Activated CD4-positive, alpha-beta memory T cell treated with anti-CD3 and anti-CD28 coated beads for 36 hours (primary cell): Measurements from ENCODE around the gene TM6SF1. TPM values are rescaled to one million over a fixed set of nuclear protein-coding genes. Genes with fewer than 3 reads are reported as not detected.

Experiments used
- CTCF ChIA-PET: fragments of 350-600 bp; sonication (Branson Sonifier 250); formaldehyde crosslinking; loops from one replicate; lab custom pipeline; 2021; ENCODE audit warnings: antibody characterized with exemption, inconsistent platforms; lab: Charles Lee
- POLR2A ChIA-PET: fragments of 350-600 bp; sonication (Branson Sonifier 250); formaldehyde crosslinking; loops from one replicate; lab custom pipeline; 2021; ENCODE audit warnings: antibody characterized with exemption; lab: Charles Lee
- DNase-seq: peaks from one replicate; pipeline ENCODE4 v3.0.0-alpha.2; 2020
- H3K27ac Mint-ChIP-seq: one replicate; pipeline ENCODE4 v1.8.0; 2021; ENCODE audit warnings: mixed read lengths
- H3K27me3 Mint-ChIP-seq: one replicate; pipeline ENCODE4 v1.8.0; 2021; ENCODE audit warnings: mixed read lengths
- H3K36me3 Mint-ChIP-seq: one replicate; pipeline ENCODE4 v1.8.0; 2021; ENCODE audit warnings: mixed read lengths
- H3K4me1 Mint-ChIP-seq: one replicate; pipeline ENCODE4 v1.8.0; 2021; ENCODE audit warnings: low read depth, mixed read lengths
- H3K4me3 Mint-ChIP-seq: one replicate; pipeline ENCODE4 v1.8.0; 2021; ENCODE audit warnings: mild to moderate bottlenecking, mixed read lengths
- H3K9me3 Mint-ChIP-seq: one replicate; pipeline ENCODE4 v1.8.0; 2021; ENCODE audit warnings: mixed read lengths
- intact Hi-C: fragments of 100-400 bp; cut with micrococcal nuclease; formaldehyde crosslinking; loops from one replicate; pipeline ENCODE4 v1.15.1; 2023
- total RNA-seq, 2 experiments: library from RNA; stranded (reverse); gene quantifications; one replicate each; pipeline ENCODE4 v1.2.3, GENCODE V29; 2021

The TM6SF1 gene
- 1 to 10 TPM; 1.9 to 2.2 TPM for total RNA-seq

DNA sequence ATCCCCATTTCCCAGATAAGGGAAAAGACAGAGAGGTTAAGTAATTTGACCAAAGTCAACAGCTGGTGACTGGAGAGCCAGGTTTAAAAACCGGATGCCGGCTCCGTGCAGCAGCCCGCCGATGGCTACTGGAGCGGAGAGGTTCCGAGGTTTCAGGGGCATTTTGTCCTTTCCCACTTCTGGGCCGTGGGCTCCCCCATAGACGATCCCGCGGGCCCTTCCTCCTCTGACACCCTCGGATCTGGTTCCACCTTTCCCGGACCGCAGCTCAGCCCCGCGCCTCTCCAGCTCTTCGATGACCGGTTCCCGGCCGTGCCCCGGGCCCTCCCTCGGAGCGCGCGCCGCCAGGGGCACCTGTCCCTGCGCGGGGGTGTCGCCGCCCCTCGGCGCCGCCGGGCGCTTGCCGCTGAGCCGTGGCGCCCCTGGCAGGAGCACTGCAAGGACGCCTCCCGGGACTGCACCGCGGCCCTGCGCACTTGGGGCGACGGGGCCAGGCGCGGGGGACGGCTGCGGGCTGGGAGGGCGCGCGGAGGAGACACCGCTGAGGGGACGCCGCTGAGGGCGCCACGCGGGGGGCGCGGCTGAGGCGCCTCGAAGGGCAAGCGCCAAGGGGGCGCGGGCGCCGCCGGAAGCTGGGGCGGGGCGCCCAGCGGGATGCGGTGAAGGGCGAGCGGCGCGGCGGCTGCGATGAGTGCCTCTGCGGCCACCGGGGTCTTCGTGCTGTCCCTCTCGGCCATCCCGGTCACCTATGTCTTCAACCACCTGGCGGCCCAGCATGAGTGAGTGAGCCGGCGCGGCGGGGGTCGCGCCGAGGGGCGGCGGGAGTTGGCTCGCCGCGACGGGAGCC, at the start of gene TM6SF1:
TM6SF1 (plus strand) TSS at position 652 of the 847 bp plus-strand sequence; CDS start at position 688, 36 bp downstream.
- H3K9me3 Mint-ChIP-seq, result no peaks in the 10 kb centered on the region
- H3K36me3 Mint-ChIP-seq, result no peaks in the 10 kb centered on the region
- ChIA-PET POLR2A (no interaction called here), CTCF (no interaction called here)
- peaks cover 51% of the 10 kb centered on the region for H3K27me3 Mint-ChIP-seq
- H3K4me3 Mint-ChIP-seq, result peak within 1 kb of the TSS; percentile 73
- H3K27ac Mint-ChIP-seq, result no peak within 1 kb of the TSS
- peaks cover 11% of the 10 kb centered on the region for H3K4me1 Mint-ChIP-seq
- peak; percentile 12 for DNase-seq
- intact Hi-C loops, result loop anchor here (5.0 kb wide), 1 partner anchor 40 kb away; the partner anchor contains the start of gene BTBD1

GRCh38 chr15:83057696-83058376, 49.6 kb upstream of the TM6SF1 start:
- Mint-ChIP-seq H3K36me3 (peaks cover 20% of the 10 kb centered on the region), H3K27ac (no peak overlapping the region), H3K4me1 (peaks cover 23% of the 10 kb centered on the region), H3K27me3 (no peaks in the 10 kb centered on the region), H3K9me3 (no peaks in the 10 kb centered on the region), H3K4me3 (no peak overlapping the region)
- CTCF ChIA-PET, result interaction anchor here (1.5 to 4.2 kb wide), 3 partner anchors 9 to 527 kb away, joined by 5 to 12 read pairs (median 6); partner anchors contain the start of genes BTBD1 and C15orf40
- no peak for DNase-seq
- POLR2A ChIA-PET, result no interaction called here
- intact Hi-C loops, result no loop called here

DNA sequence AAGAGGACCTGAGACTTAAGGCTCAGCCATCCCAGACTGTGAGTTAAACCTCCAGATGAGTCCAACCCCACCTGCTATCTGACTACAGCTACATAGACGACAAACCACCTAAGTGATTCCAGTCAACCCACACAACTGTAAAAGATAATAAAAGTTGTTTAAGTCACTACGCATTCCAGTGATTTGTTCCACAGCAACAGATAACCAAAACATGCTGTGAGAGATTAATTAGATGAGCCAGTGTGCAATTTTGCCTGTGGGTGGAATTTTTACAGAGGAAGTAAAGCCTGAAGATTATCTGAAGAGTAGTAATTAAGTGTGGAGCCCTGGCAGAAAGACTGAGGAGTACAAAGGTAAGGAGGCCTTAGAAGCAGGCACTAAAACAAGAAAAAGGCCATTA, 45.8 kb upstream of the TM6SF1 start:
- H3K27me3 Mint-ChIP-seq, result no peaks in the 10 kb centered on the region

GRCh38 chr15:83062768-83063180, 44.7 kb upstream of the TM6SF1 start:
- Mint-ChIP-seq H3K27me3 (no peaks in the 10 kb centered on the region), H3K4me1 (peaks cover 27% of the 10 kb centered on the region), H3K4me3 (no peak overlapping the region), H3K9me3 (no peaks in the 10 kb centered on the region), H3K27ac (no peak overlapping the region), H3K36me3 (peaks cover 10% of the 10 kb centered on the region)
- POLR2A ChIA-PET, result interaction anchor here (1.1 to 1.4 kb wide), 2 partner anchors 20 to 52 kb away, joined by 3 read pairs; no protein-coding TSS in a partner anchor
- no peak for DNase-seq
- CTCF ChIA-PET, result interaction anchor here (1.2 to 1.3 kb wide), 3 partner anchors 48 to 77 kb away, joined by 3 to 6 read pairs (median 3); partner anchors contain the start of genes C15orf40 and RAMAC
- intact Hi-C loops, result no loop called here

More for the DNA sequence above, 45.8 kb upstream of the TM6SF1 start:
- Mint-ChIP-seq H3K4me1 (peaks cover 30% of the 10 kb centered on the region), H3K36me3 (peaks cover 13% of the 10 kb centered on the region), H3K27ac (no peak overlapping the region), H3K9me3 (no peaks in the 10 kb centered on the region), H3K4me3 (no peak overlapping the region)
- ChIA-PET POLR2A (interaction anchor here (1.1 kb wide), 1 partner anchor 51 kb away, joined by 3 read pairs; no protein-coding TSS in a partner anchor), CTCF (interaction anchor here (1.3 kb wide), 1 partner anchor 51 kb away, joined by 6 read pairs; the partner anchor contains the start of gene C15orf40)
- intact Hi-C loops, result no loop called here
- DNase-seq, result no peak

DNA sequence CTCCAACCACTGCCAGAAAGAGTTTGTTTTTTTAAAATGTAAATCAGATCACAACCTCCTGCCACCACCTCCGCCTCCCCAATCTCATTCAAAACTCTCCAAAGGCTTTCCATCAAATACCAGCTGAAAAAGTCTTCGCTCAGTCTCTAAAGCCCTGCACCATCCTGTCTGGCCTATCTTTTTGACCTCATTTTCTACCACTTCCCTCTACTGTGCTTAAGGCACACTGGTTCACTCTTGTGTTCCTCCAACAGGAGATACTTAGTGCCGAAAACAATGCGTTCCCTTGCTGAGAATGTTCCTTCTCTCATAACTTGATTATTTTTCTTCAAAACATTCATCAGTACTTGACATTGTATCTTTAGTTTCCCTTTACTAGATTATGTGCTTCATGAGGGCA, 43.9 kb upstream of the TM6SF1 start:
- H3K27me3 Mint-ChIP-seq, result no peaks in the 10 kb centered on the region
- peaks cover 10% of the 10 kb centered on the region for H3K36me3 Mint-ChIP-seq
- no peak overlapping the region for H3K27ac Mint-ChIP-seq
- ChIA-PET POLR2A (interaction anchor here (0.6 to 1.4 kb wide), 2 partner anchors 20 to 52 kb away, joined by 3 to 4 read pairs; no protein-coding TSS in a partner anchor), CTCF (interaction anchor here (1.3 to 2.5 kb wide), 2 partner anchors 52 to 78 kb away, joined by 3 to 12 read pairs; partner anchors contain the start of genes C15orf40 and RAMAC)
- peaks cover 29% of the 10 kb centered on the region for H3K4me1 Mint-ChIP-seq
- no peak for DNase-seq
- intact Hi-C loops, result no loop called here
- no peak overlapping the region for H3K4me3 Mint-ChIP-seq
- H3K9me3 Mint-ChIP-seq, result no peaks in the 10 kb centered on the region

GRCh38 chr15:83064859-83065258, 42.6 kb upstream of the TM6SF1 start:
- Mint-ChIP-seq H3K27ac (peak overlapping the region; percentile 85), H3K27me3 (no peaks in the 10 kb centered on the region), H3K4me1 (peaks cover 27% of the 10 kb centered on the region), H3K4me3 (peak overlapping the region; percentile 86), H3K9me3 (peaks cover 7% of the 10 kb centered on the region), H3K36me3 (peaks cover 10% of the 10 kb centered on the region)
- intact Hi-C loops, result loop anchor here (5.0 kb wide), 1 partner anchor 42 kb away; the partner anchor contains the start of gene TM6SF1
- no peak for DNase-seq
- ChIA-PET POLR2A (interaction anchor here (0.7 to 0.9 kb wide), 2 partner anchors 8 to 525 kb away, joined by 3 read pairs; partner anchors contain the start of gene RPS17), CTCF (interaction anchor here (1.1 to 2.5 kb wide), 2 partner anchors 54 to 534 kb away, joined by 3 to 12 read pairs; partner anchors contain the start of gene C15orf40)

- Mint-ChIP-seq H3K4me3 (peak overlapping the region; percentile 86), H3K4me1 (peaks cover 27% of the 10 kb centered on the region), H3K9me3 (peaks cover 7% of the 10 kb centered on the region), H3K36me3 (peaks cover 10% of the 10 kb centered on the region), H3K27me3 (no peaks in the 10 kb centered on the region), H3K27ac (peak overlapping the region; percentile 85)
- ChIA-PET CTCF (interaction anchor here (2.5 kb wide), 1 partner anchor 54 kb away, joined by 12 read pairs; the partner anchor contains the start of gene C15orf40), POLR2A (interaction anchor here (0.9 kb wide), 1 partner anchor 9 kb away, joined by 3 read pairs; no protein-coding TSS in a partner anchor)
- intact Hi-C loops, result loop anchor here (5.0 kb wide), 1 partner anchor 42 kb away; the partner anchor contains the start of gene TM6SF1
- no peak for DNase-seq
These were observed 42.0 kb upstream of the TM6SF1 start for GRCh38 chr15:83065431-83065830.

DNA sequence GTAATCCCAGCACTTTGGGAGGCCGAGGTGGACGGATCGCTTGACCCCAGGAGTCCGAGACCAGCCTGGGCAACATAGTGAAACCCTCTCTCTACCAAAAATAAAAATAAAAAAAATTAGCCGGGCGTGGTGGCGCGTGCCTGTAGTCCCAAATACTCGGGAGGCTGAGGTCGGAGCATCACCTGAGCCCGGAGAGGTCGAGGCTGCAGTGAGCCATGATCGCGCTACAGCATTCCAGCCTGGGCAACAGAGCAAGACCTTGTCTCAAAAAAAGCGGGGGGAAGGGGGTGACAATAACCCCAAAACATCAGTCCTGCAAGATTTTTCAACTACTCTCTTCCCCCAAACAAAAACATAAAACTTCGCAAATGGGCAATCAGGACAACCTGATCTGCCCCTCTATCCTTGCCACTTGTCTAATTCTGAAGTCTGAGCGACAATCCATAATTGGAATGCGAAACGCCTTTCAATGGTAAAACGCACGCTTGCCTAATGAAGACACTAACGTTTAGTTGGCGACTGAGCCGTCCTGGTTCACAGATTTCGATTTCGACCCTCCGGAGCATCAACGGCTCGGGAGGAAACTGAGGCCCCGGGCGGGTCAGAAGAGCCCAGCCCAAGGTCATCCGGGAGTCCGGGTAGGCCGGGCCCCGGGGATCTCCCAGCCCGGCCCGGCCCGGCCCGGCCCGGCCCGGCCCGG, 41.3 kb upstream of the TM6SF1 start:
- CTCF ChIA-PET, result interaction anchor here (1.6 kb wide), 2 partner anchors 8 to 55 kb away, joined by 6 to 12 read pairs; partner anchors contain the start of gene C15orf40
- H3K27ac Mint-ChIP-seq, result peak overlapping the region; percentile 85
- peaks cover 27% of the 10 kb centered on the region for H3K4me1 Mint-ChIP-seq
- no peaks in the 10 kb centered on the region for H3K27me3 Mint-ChIP-seq
- H3K9me3 Mint-ChIP-seq, result peaks cover 7% of the 10 kb centered on the region
- POLR2A ChIA-PET, result interaction anchor here (0.9 to 1.6 kb wide), 5 partner anchors 53 to 531 kb away, joined by 3 to 6 read pairs (median 5); partner anchors contain the start of genes C15orf40 and RAMAC
- intact Hi-C loops, result loop anchor here (2.0 to 5.0 kb wide), 2 partner anchors 41 to 257 kb away; partner anchors contain the start of genes TM6SF1 and WHAMM
- H3K4me3 Mint-ChIP-seq, result peak overlapping the region; percentile 86
- H3K36me3 Mint-ChIP-seq, result peaks cover 10% of the 10 kb centered on the region
- peak; percentile 14 for DNase-seq

DNA sequence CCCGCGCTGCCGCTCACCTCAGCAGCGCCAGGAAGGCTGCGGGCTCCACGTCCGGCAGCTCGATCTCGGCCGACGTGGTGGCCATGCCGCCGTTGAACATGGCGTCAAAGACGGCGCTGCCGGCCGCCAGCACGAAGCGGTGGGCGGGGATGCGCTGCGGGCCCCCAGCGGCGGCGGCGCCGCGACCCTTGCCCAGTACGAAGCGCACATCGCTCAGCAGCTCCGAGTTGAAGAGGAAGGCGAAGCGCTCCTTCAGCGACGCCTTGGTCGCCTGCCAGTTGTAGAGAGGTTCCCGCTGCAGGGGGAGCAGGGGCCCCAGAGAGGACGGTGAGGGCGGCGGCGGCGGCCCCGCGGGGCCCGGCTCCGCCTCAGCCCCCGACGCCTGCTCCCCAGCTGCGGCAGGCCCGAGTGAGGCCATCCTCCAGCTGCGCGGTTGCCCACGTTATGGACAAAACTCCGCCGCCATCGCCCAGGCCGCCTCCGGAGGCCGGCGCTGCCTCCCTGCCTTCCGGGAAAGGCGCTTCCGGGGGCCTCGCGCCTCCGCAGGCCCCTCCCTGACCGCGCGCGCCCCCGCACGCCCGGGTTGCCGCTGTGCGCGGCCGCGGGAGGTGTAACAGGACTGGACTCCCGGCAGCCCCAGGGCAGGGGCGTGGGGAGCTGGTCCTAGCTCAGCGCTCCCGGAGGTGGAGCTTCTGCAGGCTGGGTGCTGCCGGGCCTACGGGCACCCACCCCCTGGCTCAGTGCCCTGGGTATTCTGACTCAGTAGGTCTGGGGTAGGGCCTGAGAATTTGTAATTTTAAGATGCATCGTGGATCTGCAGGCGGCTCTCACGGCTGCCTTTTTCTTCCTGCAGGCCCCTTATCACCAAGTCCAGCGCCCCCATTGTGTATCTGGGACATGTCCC, 40.5 kb upstream of the TM6SF1 start, which contains the start of gene BTBD1:
BTBD1 (minus strand) TSS at position 519 of the 904 bp plus-strand sequence; CDS start at position 418, 101 bp downstream.
- Mint-ChIP-seq H3K27me3 (no peaks in the 10 kb centered on the region), H3K9me3 (peaks cover 7% of the 10 kb centered on the region), H3K36me3 (peaks cover 10% of the 10 kb centered on the region), H3K4me1 (peaks cover 27% of the 10 kb centered on the region), H3K4me3 (peak within 1 kb of the TSS; percentile 86), H3K27ac (peak within 1 kb of the TSS; percentile 85)
- CTCF ChIA-PET, result interaction anchor here (1.6 kb wide), 2 partner anchors 9 to 55 kb away, joined by 6 to 12 read pairs; partner anchors contain the start of gene C15orf40
- peak; percentile 96 for DNase-seq
- POLR2A ChIA-PET, result interaction anchor here (0.6 to 1.6 kb wide), 7 partner anchors 21 to 531 kb away, joined by 3 to 6 read pairs (median 4); partner anchors contain the start of genes C15orf40 and RAMAC
- intact Hi-C loops, result loop anchor here (1.0 to 5.0 kb wide), 4 partner anchors 40 to 258 kb away; partner anchors contain the start of genes C15orf40, TM6SF1 and WHAMM
